Skeletal muscle satellite cell (primary cell): ENCODE results near the gene NR1I3.
"Not testable (repeated sequence)": the region's sequence is repeated elsewhere in the genome, so short reads cannot be mapped to it uniquely, and the experiment has no call there.

Experiments used
- H3K27me3 ChIP-seq: 2 replicates; pipeline ENCODE4 v1.7.0; 2013; ENCODE audit warnings: low read length; ENCODE audit not compliant: control insufficient read depth, insufficient read depth
- H3K36me3 ChIP-seq: 2 replicates; pipeline ENCODE4 v1.7.0; 2013; ENCODE audit warnings: mild to moderate bottlenecking, control low read depth, low read length; ENCODE audit not compliant: insufficient read depth
- H3K4me1 ChIP-seq: 2 replicates; pipeline ENCODE4 v1.7.0; 2013; ENCODE audit warnings: low read length; ENCODE audit not compliant: control insufficient read depth, insufficient read depth
- H3K4me2 ChIP-seq: 2 replicates; pipeline ENCODE4 v1.7.0; 2013; ENCODE audit warnings: mild to moderate bottlenecking, low read length
- H3K4me3 ChIP-seq: 2 replicates; pipeline ENCODE4 v1.7.0; 2013; ENCODE audit warnings: low read length
- H3K9ac ChIP-seq: 2 replicates; pipeline ENCODE4 v1.7.0; 2013; ENCODE audit warnings: mild to moderate bottlenecking, low read depth, low read length, moderate library complexity
- H3K9me3 ChIP-seq: replicated peaks from 2 replicates; pipeline ENCODE4 v1.7.0; 2013; ENCODE audit warnings: mild to moderate bottlenecking, control low read depth, low read length

Gene NR1I3

DNA sequence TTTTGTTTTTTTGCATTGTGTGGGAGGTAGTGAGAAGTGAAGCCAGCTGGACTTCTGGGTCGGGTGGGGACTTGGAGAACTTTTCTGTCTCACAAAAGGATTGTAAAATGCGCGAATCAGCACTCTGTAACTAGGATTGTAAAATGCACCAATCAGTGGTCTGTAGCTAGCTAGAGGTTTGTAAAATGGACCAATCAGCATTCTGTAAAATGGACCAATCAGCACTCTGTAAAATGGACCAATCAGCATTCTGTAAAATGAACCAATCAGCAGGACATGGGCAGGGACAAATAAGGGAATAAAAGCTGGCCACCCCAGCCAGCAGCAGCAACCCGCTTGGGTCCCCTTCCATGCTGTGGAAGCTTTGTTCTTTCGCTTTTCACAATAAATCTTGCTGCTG lies 12.1 kb upstream of the NR1I3 start:
- H3K36me3 ChIP-seq, H3K4me3 ChIP-seq, H3K4me1 ChIP-seq, H3K4me2 ChIP-seq, H3K9me3 ChIP-seq, H3K9ac ChIP-seq: not testable (repeated sequence)
- H3K27me3 ChIP-seq: peaks cover 16% of the 10 kb centered on the region

DNA sequence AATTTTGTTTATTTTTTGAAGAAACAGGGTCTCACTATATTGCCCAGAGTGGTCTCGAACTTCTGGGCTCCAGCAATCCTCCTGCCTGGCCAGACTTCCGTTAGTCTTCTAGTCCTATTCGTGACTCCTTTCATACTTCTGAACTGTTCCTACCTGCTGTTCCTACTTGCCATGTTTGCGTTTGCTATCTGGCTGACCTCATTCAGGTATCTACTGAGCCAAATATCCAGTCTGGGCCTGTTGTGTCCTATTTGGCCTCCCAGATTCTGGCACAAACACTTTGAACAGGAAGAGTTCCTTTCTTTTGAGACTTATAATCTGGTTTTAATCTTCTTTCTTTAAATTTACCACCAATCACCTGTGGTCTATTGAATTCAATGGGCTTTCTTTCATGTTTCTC lies 6.9 kb upstream of the NR1I3 start:
- no peak overlapping the region for H3K9ac ChIP-seq
- H3K4me2 ChIP-seq: no peak overlapping the region

DNA sequence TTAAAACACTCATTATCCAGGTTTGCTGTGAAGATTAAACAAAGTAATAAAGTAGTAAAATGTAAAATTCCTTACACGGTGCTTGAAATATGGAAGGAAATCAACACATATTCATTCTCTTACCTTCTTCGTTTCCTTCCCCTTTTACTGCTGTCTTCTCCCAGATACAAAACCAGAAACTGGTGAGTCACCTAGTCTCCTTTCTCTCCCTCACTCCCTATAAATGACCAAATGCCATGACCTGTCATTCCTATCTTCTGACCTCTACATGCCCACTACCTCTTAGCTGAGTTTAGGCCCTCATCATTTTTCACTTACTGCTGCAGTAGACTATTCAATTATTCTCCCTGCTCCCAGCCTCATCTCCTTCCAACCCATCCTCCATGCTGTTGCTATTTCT lies 4.3 kb upstream of the NR1I3 start:
- no peaks in the 10 kb centered on the region for H3K36me3 ChIP-seq
- no peak overlapping the region for H3K9ac ChIP-seq
- no peak overlapping the region for H3K4me2 ChIP-seq
- H3K9me3 ChIP-seq: no peaks in the 10 kb centered on the region
- H3K4me3 ChIP-seq: no peak overlapping the region
- peaks cover 27% of the 10 kb centered on the region for H3K27me3 ChIP-seq
- H3K4me1 ChIP-seq: no peaks in the 10 kb centered on the region

More for the DNA sequence above, 6.9 kb upstream of the NR1I3 start:
- Histone ChIP-seq H3K4me3 (no peak overlapping the region), H3K36me3 (no peaks in the 10 kb centered on the region), H3K27me3 (peaks cover 30% of the 10 kb centered on the region), H3K9me3 (no peaks in the 10 kb centered on the region), H3K4me1 (no peaks in the 10 kb centered on the region)

DNA sequence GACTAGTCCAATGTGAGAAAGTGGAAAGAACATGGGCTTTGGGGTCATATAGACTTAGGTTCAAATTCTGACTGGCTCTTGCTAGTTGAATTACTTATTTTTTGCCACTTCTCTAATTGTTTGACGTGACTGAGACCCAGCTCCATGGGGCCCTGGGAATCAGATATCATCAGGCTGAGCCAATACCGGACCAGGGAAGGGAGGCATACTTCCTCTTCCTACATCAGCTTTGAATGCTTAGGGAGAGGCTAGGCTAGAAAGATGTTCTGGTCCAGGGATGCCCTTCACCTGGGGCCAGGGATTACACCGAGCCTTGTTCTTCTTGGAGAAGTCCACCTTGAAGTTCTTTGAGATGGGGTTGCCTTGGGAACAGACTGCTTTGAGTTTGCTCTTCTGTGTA lies 3.7 kb upstream of the NR1I3 start:
- Histone ChIP-seq H3K4me1 (no peaks in the 10 kb centered on the region), H3K4me3 (no peak overlapping the region), H3K4me2 (no peak overlapping the region), H3K36me3 (no peaks in the 10 kb centered on the region), H3K27me3 (peaks cover 25% of the 10 kb centered on the region), H3K9ac (no peak overlapping the region), H3K9me3 (no peaks in the 10 kb centered on the region)

DNA sequence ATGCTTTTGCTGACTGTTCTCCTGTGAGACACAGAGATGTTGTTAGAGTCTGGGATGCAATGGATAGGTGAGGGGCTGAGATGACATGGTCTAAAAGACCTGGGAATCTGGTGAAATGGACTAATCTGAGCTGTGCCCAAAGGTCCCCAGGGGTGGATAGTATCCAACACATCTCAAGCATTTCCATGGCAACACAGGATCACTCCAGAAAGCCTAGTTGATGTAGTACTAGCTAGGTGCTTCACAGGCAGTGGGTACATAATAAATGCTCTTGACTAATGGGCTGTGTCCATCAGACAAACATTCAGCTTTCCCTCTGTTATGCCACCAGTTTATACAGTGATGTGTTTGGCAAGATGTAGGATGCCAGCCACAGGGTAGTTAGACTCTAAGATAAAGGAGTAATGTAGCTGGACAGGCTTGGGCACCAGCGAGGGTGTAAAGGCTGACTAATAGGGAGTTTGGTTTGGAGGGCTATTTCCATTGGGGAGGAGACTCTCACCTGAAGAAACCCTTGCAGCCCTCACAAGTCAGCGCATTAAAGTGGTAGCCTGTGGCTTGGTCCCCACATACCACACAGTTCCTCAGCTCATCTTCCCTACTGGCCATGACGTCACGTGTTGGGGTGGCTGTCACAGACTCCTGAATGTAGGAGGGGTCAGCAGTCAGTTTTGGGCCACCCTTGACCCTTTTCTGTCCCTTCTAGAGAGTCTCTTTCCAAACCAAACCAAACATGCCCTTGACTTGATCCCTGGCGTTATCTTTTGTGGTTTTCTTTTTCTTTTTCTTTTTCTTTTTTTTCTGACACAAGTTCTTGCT lies 1.8 kb downstream of the NR1I3 start:
- no peaks in the 10 kb centered on the region for H3K9me3 ChIP-seq
- H3K9ac ChIP-seq: no peak overlapping the region
- H3K36me3 ChIP-seq: no peaks in the 10 kb centered on the region
- no peaks in the 10 kb centered on the region for H3K4me1 ChIP-seq
- H3K4me3 ChIP-seq: no peak overlapping the region
- no peak overlapping the region for H3K4me2 ChIP-seq
- peaks cover 18% of the 10 kb centered on the region for H3K27me3 ChIP-seq

DNA sequence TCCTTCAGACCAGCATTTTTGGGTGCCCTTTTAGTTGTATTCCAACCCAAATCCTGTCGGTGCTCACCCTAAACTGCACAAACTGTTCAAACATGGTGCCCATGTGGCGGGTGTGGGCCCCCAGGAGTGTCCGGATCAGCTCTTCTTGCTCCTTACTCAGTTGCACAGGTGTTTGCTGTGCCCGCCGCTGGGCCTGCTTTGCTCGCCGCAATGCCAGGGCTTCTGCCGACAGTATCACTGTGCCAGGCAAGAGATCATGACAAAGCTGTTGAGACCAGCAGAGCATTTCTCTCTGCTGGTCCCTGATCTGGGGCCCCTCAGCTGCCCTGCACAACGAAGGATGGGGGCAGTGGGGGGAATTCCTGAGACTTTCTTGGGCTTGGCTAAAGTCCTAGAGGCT lies 4.9 kb downstream of the NR1I3 start:
- H3K4me2 ChIP-seq: no peak overlapping the region
- no peak overlapping the region for H3K9ac ChIP-seq
- H3K4me1 ChIP-seq: no peaks in the 10 kb centered on the region
- H3K27me3 ChIP-seq: peaks cover 6% of the 10 kb centered on the region
- peaks cover 19% of the 10 kb centered on the region for H3K36me3 ChIP-seq
- no peaks in the 10 kb centered on the region for H3K9me3 ChIP-seq
- H3K4me3 ChIP-seq: no peak overlapping the region

DNA sequence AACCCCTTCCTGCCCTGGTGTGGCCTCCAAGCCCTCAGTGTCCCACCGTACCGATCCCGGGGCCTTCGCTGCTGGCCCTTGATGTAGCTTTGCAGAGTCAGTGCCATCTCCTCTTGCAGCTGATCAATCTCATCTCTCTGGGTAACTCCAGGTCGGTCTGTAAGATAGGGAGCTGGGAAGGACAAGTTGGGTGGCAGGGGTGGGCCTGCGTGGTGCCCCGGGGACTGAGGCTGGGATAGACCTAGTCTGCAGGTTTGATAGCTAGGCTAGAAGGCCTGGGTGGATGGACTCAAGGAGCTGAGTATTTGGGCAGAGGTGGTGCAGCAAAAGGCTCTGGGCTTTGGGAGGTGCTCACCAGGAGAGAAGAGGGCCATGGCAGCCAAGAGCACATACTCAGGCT lies 7.2 kb downstream of the NR1I3 start:
- peaks cover 15% of the 10 kb centered on the region for H3K4me1 ChIP-seq
- H3K4me2 ChIP-seq: no peak overlapping the region
- H3K9me3 ChIP-seq: no peaks in the 10 kb centered on the region
- peaks cover 4% of the 10 kb centered on the region for H3K27me3 ChIP-seq
- H3K36me3 ChIP-seq: peaks cover 19% of the 10 kb centered on the region
- no peak overlapping the region for H3K4me3 ChIP-seq
- H3K9ac ChIP-seq: no peak overlapping the region

DNA sequence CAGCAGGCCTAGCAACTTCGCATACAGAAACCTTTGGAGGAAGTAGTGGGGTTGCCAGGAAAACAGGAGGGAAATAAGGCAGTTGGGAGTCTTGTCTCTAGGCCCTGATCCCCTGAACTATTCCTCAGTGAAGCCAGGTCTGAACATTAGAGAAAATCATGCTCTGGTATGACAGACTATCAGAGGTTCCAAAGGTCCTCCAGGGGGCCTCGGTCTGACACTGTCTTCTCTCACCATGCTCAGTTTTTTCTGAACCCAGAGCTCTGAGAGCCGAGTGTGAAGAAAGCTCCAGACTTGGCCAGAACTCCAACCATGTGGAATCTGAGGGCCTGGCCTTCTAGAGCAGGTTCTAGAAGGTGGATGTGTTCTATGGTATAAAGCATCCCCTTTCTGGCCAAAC lies 8.1 kb downstream of the NR1I3 start:
- H3K9ac ChIP-seq: no peak overlapping the region
- peaks cover 19% of the 10 kb centered on the region for H3K36me3 ChIP-seq
- H3K9me3 ChIP-seq: no peaks in the 10 kb centered on the region
- H3K4me1 ChIP-seq: peaks cover 20% of the 10 kb centered on the region
- H3K4me2 ChIP-seq: no peak overlapping the region
- H3K4me3 ChIP-seq: no peak overlapping the region
- H3K27me3 ChIP-seq: no peaks in the 10 kb centered on the region

DNA sequence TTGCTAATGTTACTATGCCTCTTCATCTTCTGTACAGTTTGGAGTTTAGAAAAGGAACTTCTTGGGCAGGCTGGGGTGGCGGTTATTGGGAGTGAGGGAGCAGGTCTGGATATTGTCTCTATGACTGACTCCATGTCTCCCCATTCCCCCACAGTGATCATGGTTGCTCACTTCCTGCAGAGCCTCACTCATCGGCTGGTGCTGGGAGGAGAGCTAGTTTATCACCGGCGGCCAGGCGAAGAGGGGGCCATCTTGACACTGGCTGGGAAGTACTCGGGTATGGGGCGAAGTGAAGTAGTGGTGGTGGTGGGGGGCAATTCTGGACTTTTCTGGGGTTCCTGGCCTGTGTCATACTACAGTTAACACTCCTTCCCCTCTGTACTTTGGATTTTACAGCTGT lies 10.0 kb downstream of the NR1I3 start:
- H3K9me3 ChIP-seq: no peaks in the 10 kb centered on the region
- no peaks in the 10 kb centered on the region for H3K27me3 ChIP-seq
- no peak overlapping the region for H3K9ac ChIP-seq
- H3K36me3 ChIP-seq: peaks cover 19% of the 10 kb centered on the region
- H3K4me1 ChIP-seq: peaks cover 20% of the 10 kb centered on the region
- H3K4me2 ChIP-seq: no peak overlapping the region
- H3K4me3 ChIP-seq: no peak overlapping the region

DNA sequence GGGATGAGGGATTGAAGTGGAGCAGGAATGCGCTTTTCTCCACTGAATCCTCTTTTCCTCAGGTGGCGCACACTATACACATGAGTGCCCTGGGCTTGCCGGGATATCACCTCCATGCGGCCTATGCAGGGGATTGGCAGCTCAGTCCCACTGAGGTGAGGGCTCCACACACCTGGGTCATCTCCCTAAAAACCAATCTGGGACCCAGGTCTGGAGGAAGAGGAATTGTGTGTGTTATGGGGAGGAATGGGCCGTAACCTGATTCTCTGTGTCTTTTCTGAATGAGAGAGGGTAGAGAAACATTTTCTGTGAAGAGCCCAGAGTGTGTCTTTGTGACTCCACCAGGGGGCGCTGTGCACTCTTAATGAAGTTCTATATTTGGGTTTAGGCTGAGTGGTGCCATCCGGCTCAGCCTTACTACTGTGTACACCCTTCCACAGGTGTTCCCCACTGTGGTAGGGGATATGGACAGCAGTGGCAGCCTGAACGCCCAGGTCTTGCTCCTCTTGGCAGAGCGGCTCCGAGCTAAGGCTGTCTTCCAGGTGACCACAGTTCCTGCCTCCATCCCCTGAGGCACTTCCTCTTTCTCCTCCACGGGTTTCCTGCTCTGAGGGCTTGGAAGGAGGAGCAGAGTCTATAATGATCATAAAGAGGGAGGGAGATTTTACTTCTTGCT lies 10.7 kb downstream of the NR1I3 start:
- H3K36me3 ChIP-seq: peaks cover 19% of the 10 kb centered on the region
- H3K4me1 ChIP-seq: peaks cover 20% of the 10 kb centered on the region
- no peaks in the 10 kb centered on the region for H3K9me3 ChIP-seq
- H3K4me3 ChIP-seq: peak overlapping the region; percentile 93
- peak overlapping the region; percentile 87 for H3K4me2 ChIP-seq
- peak overlapping the region; percentile 88 for H3K9ac ChIP-seq
- H3K27me3 ChIP-seq: no peaks in the 10 kb centered on the region

DNA sequence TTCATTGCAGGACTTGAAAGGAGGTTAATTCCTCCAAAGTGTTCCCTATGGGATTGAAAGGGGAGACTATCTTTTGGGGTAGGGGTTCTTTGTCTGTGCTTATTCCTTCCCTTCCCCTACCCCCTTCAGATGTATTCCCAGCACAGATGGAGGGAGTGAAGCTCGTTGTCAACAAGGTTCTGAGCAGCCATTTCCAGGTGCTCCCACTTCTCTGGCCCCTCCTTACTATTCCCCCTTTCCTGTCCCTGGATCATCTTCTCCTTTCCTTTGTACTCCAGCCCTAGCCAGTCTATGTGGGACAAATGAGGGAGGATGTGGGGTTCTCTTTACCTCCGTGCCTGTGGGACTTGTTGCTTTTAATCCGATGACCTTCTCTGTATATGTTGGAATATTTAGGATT lies 11.2 kb downstream of the NR1I3 start:
- H3K27me3 ChIP-seq: no peaks in the 10 kb centered on the region
- H3K4me1 ChIP-seq: peaks cover 20% of the 10 kb centered on the region
- H3K36me3 ChIP-seq: peaks cover 19% of the 10 kb centered on the region
- peak overlapping the region; percentile 93 for H3K4me3 ChIP-seq
- H3K9ac ChIP-seq: peak overlapping the region; percentile 88
- H3K4me2 ChIP-seq: peak overlapping the region; percentile 87
- H3K9me3 ChIP-seq: no peaks in the 10 kb centered on the region

DNA sequence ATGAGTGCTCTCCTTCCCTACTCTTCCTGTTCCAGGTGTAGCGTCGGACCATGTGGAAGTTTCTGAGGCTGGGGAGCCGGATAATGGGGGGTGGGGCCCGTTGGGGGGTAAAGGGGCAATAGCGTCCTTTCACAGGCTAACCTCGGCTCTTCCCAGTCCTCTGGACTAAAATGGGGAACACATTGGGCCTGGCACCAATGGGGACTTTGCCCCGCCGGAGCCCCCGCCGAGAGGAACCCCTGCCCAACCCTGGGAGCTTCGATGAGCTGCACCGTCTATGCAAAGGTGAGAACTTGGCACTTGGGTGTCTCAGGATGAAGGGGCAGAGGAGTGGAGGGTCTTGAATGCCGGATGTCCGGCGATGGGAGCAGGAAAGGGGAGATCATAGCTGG lies 11.7 kb downstream of the NR1I3 start:
- Histone ChIP-seq H3K36me3 (peaks cover 19% of the 10 kb centered on the region), H3K9ac (peak overlapping the region; percentile 88), H3K4me2 (peak overlapping the region; percentile 87), H3K27me3 (no peaks in the 10 kb centered on the region), H3K4me3 (peak overlapping the region; percentile 93), H3K9me3 (no peaks in the 10 kb centered on the region), H3K4me1 (peaks cover 20% of the 10 kb centered on the region)
